Endothelial cell (in vitro differentiated cells): ENCODE measurements around the gene COX19. TPM values are rescaled to one million over a fixed set of nuclear protein-coding genes. Genes with fewer than 3 reads are reported as not detected.

Experiments
- DNase-seq: peaks from one replicate; pipeline ENCODE4 v3.0.0; 2021; ENCODE audit warnings: low spot score
- H3K27ac Mint-ChIP-seq: one replicate; pipeline ENCODE4 v1.8.0; 2021; ENCODE audit warnings: mixed read lengths, inconsistent platforms; ENCODE audit not compliant: unreplicated experiment
- H3K27me3 Mint-ChIP-seq: one replicate; pipeline ENCODE4 v1.8.0; 2021; ENCODE audit warnings: mild to moderate bottlenecking, moderate library complexity, mixed read lengths, inconsistent platforms; ENCODE audit not compliant: unreplicated experiment
- H3K36me3 Mint-ChIP-seq: one replicate; pipeline ENCODE4 v1.8.0; 2021; ENCODE audit warnings: mild to moderate bottlenecking, low read depth, mixed read lengths, inconsistent platforms; ENCODE audit not compliant: unreplicated experiment
- H3K4me1 Mint-ChIP-seq: one replicate; pipeline ENCODE4 v1.8.0; 2021; ENCODE audit warnings: mild to moderate bottlenecking, mixed read lengths, inconsistent platforms; ENCODE audit not compliant: unreplicated experiment
- H3K4me3 Mint-ChIP-seq: one replicate; pipeline ENCODE4 v1.8.0; 2021; ENCODE audit warnings: mild to moderate bottlenecking, mixed read lengths, inconsistent platforms; ENCODE audit not compliant: unreplicated experiment
- H3K9me3 Mint-ChIP-seq: one replicate; pipeline ENCODE4 v1.8.0; 2021; ENCODE audit warnings: mixed read lengths, inconsistent platforms; ENCODE audit not compliant: unreplicated experiment
- CTCF ChIP-seq: fragments of 200-600 bp; sonication (generic); IDR thresholded peaks from one replicate; pipeline ENCODE4 v1.5.0; 2021; ENCODE audit warnings: antibody characterized with exemption; ENCODE audit not compliant: unreplicated experiment
- total RNA-seq: library from RNA; stranded (reverse); fragmentation: NEBNext Ultra II Directional; extraction: Animal tissue kit (Norgen Biotek cat#: 25700); gene quantifications from one replicate; pipeline ENCODE4 v1.2.1, GENCODE V29; 2021; ENCODE audit not compliant: unreplicated experiment

COX19 gene
- total RNA-seq, 1 donor from 2014 or later: 10.2 TPM

GRCh38 chr7:1014681-1015080, 39.3 kb upstream of the COX19 start:
- TF ChIP-seq CTCF: no peak
- no peak overlapping the region for H3K4me3 Mint-ChIP-seq
- peaks cover 10% of the 10 kb centered on the region for H3K4me1 Mint-ChIP-seq
- H3K27me3 Mint-ChIP-seq: peaks cover 11% of the 10 kb centered on the region
- no peaks in the 10 kb centered on the region for H3K36me3 Mint-ChIP-seq
- no peak for DNase-seq
- H3K9me3 Mint-ChIP-seq: no peaks in the 10 kb centered on the region
- no peak overlapping the region for H3K27ac Mint-ChIP-seq

- Mint-ChIP-seq H3K9me3 (no peaks in the 10 kb centered on the region), H3K27ac (peak overlapping the region; percentile 1), H3K36me3 (peaks cover 2% of the 10 kb centered on the region), H3K4me1 (peaks cover 10% of the 10 kb centered on the region), H3K4me3 (no peak overlapping the region), H3K27me3 (peaks cover 11% of the 10 kb centered on the region)
- DNase-seq: no peak
- TF ChIP-seq CTCF: no peak
Measured at GRCh38 chr7:1013581-1013980, 38.2 kb upstream of the COX19 start.

GRCh38 chr7:1012716-1013095, 37.4 kb upstream of the COX19 start:
- no peak overlapping the region for H3K4me3 Mint-ChIP-seq
- peaks cover 4% of the 10 kb centered on the region for H3K36me3 Mint-ChIP-seq
- TF ChIP-seq CTCF: no peak

GRCh38 chr7:1012004-1012715, 36.8 kb upstream of the COX19 start:
- Mint-ChIP-seq H3K4me1 (peaks cover 6% of the 10 kb centered on the region), H3K9me3 (no peaks in the 10 kb centered on the region), H3K27me3 (peaks cover 7% of the 10 kb centered on the region), H3K36me3 (peaks cover 4% of the 10 kb centered on the region), H3K27ac (no peak overlapping the region), H3K4me3 (no peak overlapping the region)
- TF ChIP-seq CTCF: no peak
- no peak for DNase-seq

More at GRCh38 chr7:1012716-1013095, 37.4 kb upstream of the COX19 start:
- H3K27ac Mint-ChIP-seq: no peak overlapping the region
- no peak for DNase-seq
- no peaks in the 10 kb centered on the region for H3K9me3 Mint-ChIP-seq
- H3K4me1 Mint-ChIP-seq: peaks cover 6% of the 10 kb centered on the region
- peaks cover 8% of the 10 kb centered on the region for H3K27me3 Mint-ChIP-seq

GRCh38 chr7:1011297-1012003, 36.1 kb upstream of the COX19 start:
- H3K27ac Mint-ChIP-seq: no peak overlapping the region
- H3K4me1 Mint-ChIP-seq: peaks cover 6% of the 10 kb centered on the region
- peaks cover 4% of the 10 kb centered on the region for H3K27me3 Mint-ChIP-seq
- no peaks in the 10 kb centered on the region for H3K9me3 Mint-ChIP-seq
- H3K36me3 Mint-ChIP-seq: peaks cover 4% of the 10 kb centered on the region
- TF ChIP-seq CTCF: no peak
- H3K4me3 Mint-ChIP-seq: no peak overlapping the region
- DNase-seq: no peak
